DOHH2 (cell line): Measurements from ENCODE around the gene INO80D.
"Not testable (repeated sequence)": the region's sequence is repeated elsewhere in the genome, so short reads cannot be mapped to it uniquely, and the experiment has no call there.

Experiments
- CTCF ChIP-seq: fragments of 200-600 bp; sonication (generic); IDR thresholded peaks from one replicate; pipeline ENCODE4 v1.5.1; 2014; ENCODE audit warnings: antibody characterized with exemption, mild to moderate bottlenecking, low read depth, low read length; ENCODE audit not compliant: poor library complexity, severe bottlenecking
- EZH2phosphoT487 ChIP-seq: fragments of 200-600 bp; sonication (generic); IDR thresholded peaks from 2 replicates; pipeline ENCODE4 v1.6.1; 2017; ENCODE audit warnings: borderline replicate concordance, mild to moderate bottlenecking, antibody characterized with exemption, low read length, moderate library complexity, mixed read lengths

- not testable (repeated sequence) for TF ChIP-seq CTCF, EZH2phosphoT487
Measured at GRCh38 chr2:206122569-206122968, 36.6 kb upstream of the INO80D start.
